Endothelial cell of umbilical vein (primary cell): Measurements from ENCODE around the gene INHA. TPM values are rescaled to one million over a fixed set of nuclear protein-coding genes. Genes with fewer than 3 reads are reported as not detected.

Source experiments
- BruUV-seq: library from RNA; stranded (reverse); fragments of 400-500 nt; replicated peaks from 2 replicates; lab custom pipeline; 2021; lab: Mats Ljungman, UMichigan
- CTCF ChIA-PET: fragments of 300-600, 350-600 bp; sonication (Branson Sonifier 250); formaldehyde crosslinking; loops from one replicate; lab custom pipeline; 2021; ENCODE audit warnings: antibody characterized with exemption, inconsistent platforms; lab: Charles Lee
- POLR2A ChIA-PET: fragments of 300-600, 350-600 bp; sonication (Branson Sonifier 250); formaldehyde crosslinking; loops from one replicate; lab custom pipeline; 2021; ENCODE audit warnings: antibody characterized with exemption, inconsistent platforms; lab: Charles Lee
- DNase-seq: peaks from one replicate; pipeline ENCODE4 v3.0.0-alpha.2; 2011; ENCODE audit warnings: low read depth, low spot score
- FAIRE-seq: peaks from 2 replicates; lab custom pipeline; 2011; peaks lifted over from hg19 to GRCh38; lab: Jason Lieb, UNC
- H2AFZ ChIP-seq: 2 replicates; pipeline ENCODE4 v1.6.0; 2012; ENCODE audit warnings: low read depth, low read length, control low read depth, inconsistent platforms
- H3K27ac ChIP-seq: 2 replicates; pipeline ENCODE4 v1.5.1; 2011; ENCODE audit warnings: low read depth, mild to moderate bottlenecking, control low read depth, low read length, moderate library complexity; ENCODE audit not compliant: insufficient read depth
- H3K27me3 ChIP-seq, 2 experiments: 2 replicates each; pipeline versions ENCODE4 v1.6.0 to v1.6.1; 2011; ENCODE audit warnings: low read length in 2 of 2, mixed read lengths in 1 of 2; ENCODE audit not compliant: control insufficient read depth in 2 of 2, insufficient read depth in 2 of 2
- H3K36me3 ChIP-seq, 2 experiments: 2 replicates in 1 of 2; 3 replicates in 1 of 2; pipeline ENCODE4 v1.5.1; 2011; ENCODE audit warnings: low read length in 2 of 2, mild to moderate bottlenecking in 1 of 2, moderate library complexity in 1 of 2; ENCODE audit not compliant: control insufficient read depth in 2 of 2, insufficient read depth in 2 of 2; ENCODE audit errors: extremely low read depth in 1 of 2
- H3K4me1 ChIP-seq: 3 replicates; pipeline ENCODE4 v1.5.1; 2011; ENCODE audit warnings: mild to moderate bottlenecking, low read length; ENCODE audit not compliant: control insufficient read depth, insufficient read depth; ENCODE audit errors: extremely low read depth
- H3K4me2 ChIP-seq: 2 replicates; pipeline ENCODE4 v1.6.1; 2011; ENCODE audit warnings: low read length, control low read depth, mixed read lengths; ENCODE audit not compliant: insufficient read depth
- H3K4me3 ChIP-seq, 3 experiments: fragments of 200-600 bp in 1 of 3; sonication (generic), shearing (Covaris generic) in 1 of 3; replicated peaks in 1 of 3; 2 replicates each; pipeline ENCODE4 v1.5.1; 2011 to 2016; ENCODE audit warnings: control low read depth in 3 of 3, low read length in 3 of 3, mild to moderate bottlenecking in 2 of 3, inconsistent platforms in 1 of 3, low read depth in 1 of 3, moderate library complexity in 1 of 3; ENCODE audit not compliant: insufficient read depth in 1 of 3
- H3K79me2 ChIP-seq: 2 replicates; pipeline ENCODE4 v1.6.0; 2012; ENCODE audit warnings: low read length, inconsistent platforms; ENCODE audit not compliant: control insufficient read depth, insufficient read depth
- H3K9ac ChIP-seq: replicated peaks from 2 replicates; pipeline ENCODE3; 2011; ENCODE audit warnings: low read length, control low read depth; ENCODE audit not compliant: insufficient read depth; ENCODE audit errors: extremely low read depth
- H3K9me1 ChIP-seq: replicated peaks from 3 replicates; pipeline ENCODE4 v1.6.0; 2011; ENCODE audit warnings: mild to moderate bottlenecking, low read length; ENCODE audit not compliant: control insufficient read depth, insufficient read depth; ENCODE audit errors: extremely low read depth
- H3K9me3 ChIP-seq: replicated peaks from 2 replicates; pipeline ENCODE4 v1.5.1; 2012; ENCODE audit warnings: low read length, inconsistent platforms; ENCODE audit not compliant: control insufficient read depth, insufficient read depth
- H4K20me1 ChIP-seq: replicated peaks from 2 replicates; pipeline ENCODE3; 2011; ENCODE audit warnings: mild to moderate bottlenecking, low read length; ENCODE audit not compliant: control insufficient read depth, insufficient read depth; ENCODE audit errors: extremely low read depth
- CTCF ChIP-seq, 2 donors: IDR thresholded peaks; 1 replicate in 1 of 2; 2 replicates in 1 of 2; pipeline ENCODE4 v1.5.1; 2011; ENCODE audit warnings: low read length in 2 of 2, mild to moderate bottlenecking in 2 of 2, moderate library complexity in 2 of 2, control low read depth in 1 of 2, inconsistent platforms in 1 of 2, low read depth in 1 of 2; ENCODE audit not compliant: insufficient read depth in 1 of 2; ENCODE audit errors: extremely low read depth in 1 of 2
- EZH2 ChIP-seq: IDR thresholded peaks from 2 replicates; pipeline ENCODE4 v1.6.1; 2012; ENCODE audit warnings: borderline replicate concordance, low read depth, mild to moderate bottlenecking, moderate library complexity, low read length, inconsistent platforms; ENCODE audit not compliant: severe bottlenecking
- FOS ChIP-seq: IDR thresholded peaks from 2 replicates; pipeline ENCODE4 v1.6.1; 2011; ENCODE audit warnings: mild to moderate bottlenecking, low read length, moderate library complexity, borderline replicate concordance; ENCODE audit not compliant: insufficient read depth
- GATA2 ChIP-seq: IDR thresholded peaks from 2 replicates; pipeline ENCODE4 v1.7.0; 2011; ENCODE audit warnings: low read depth, mild to moderate bottlenecking, moderate library complexity, mixed read lengths, low read length; ENCODE audit not compliant: insufficient read length, insufficient read depth
- JUN ChIP-seq: IDR thresholded peaks from 2 replicates; pipeline ENCODE4 v1.6.1; 2011; ENCODE audit warnings: borderline replicate concordance, low read depth; ENCODE audit not compliant: insufficient read length, insufficient read depth
- MAX ChIP-seq: IDR thresholded peaks from 2 replicates; pipeline ENCODE4 v1.6.1; 2011; ENCODE audit not compliant: insufficient read depth, insufficient read length
- MYC ChIP-seq: IDR thresholded peaks from one replicate; pipeline ENCODE4 v1.6.1; 2011; ENCODE audit warnings: mild to moderate bottlenecking, low read depth, low read length
- POLR2A ChIP-seq: IDR thresholded peaks from 2 replicates; pipeline ENCODE4 v1.6.1; 2012; ENCODE audit warnings: low read depth, mild to moderate bottlenecking, control low read depth, low read length
- POLR2AphosphoS5 ChIP-seq: IDR thresholded peaks from 2 replicates; pipeline ENCODE4 v1.6.1; 2012; ENCODE audit warnings: low read depth, mild to moderate bottlenecking, control low read depth, low read length, moderate library complexity; ENCODE audit not compliant: insufficient read depth
- dilution Hi-C: fragments of 300-500 bp; cut with MboI; formaldehyde crosslinking; loops from one replicate; pipeline ENCODE4 v1.15.0; 2019; ENCODE audit warnings: low sequenced_read_pairs; ENCODE audit not compliant: extremely low pct_ligation_motif_present
- intact Hi-C: fragments of 100-400 bp; cut with micrococcal nuclease; formaldehyde crosslinking; loops from one replicate; pipeline ENCODE4 v1.10.0; 2022
- polyA plus RNA-seq, 4 experiments: library from polyadenylated mRNA; depleted of rRNA in 3 of 4; stranded (reverse) in 3 of 4; unstranded in 1 of 4; fragments of >200 nt; gene quantifications; 2 replicates each; pipeline versions ENCODE4 v1.2.1 to v1.2.3, GENCODE V29; 2011 to 2012; ENCODE audit warnings: missing spikeins in 1 of 4
- total RNA-seq: library from RNA; stranded (reverse); gene quantifications from 2 replicates; pipeline ENCODE4 v1.2.3, GENCODE V29; 2021

INHA gene
- total and polyA plus RNA-seq, 2 donors (not counting 3 experiments of a cell fraction or from before 2014, with no cell fraction given): 0.06 TPM; not detected in 1

- DNase-seq (no peak), FAIRE-seq (no peak)
- Histone ChIP-seq H3K4me1 (no peaks in the 10 kb centered on the region), H2AFZ (no peak overlapping the region), H3K9ac (no peak overlapping the region), H3K27ac (no peak overlapping the region), H3K4me2 (no peak overlapping the region), H4K20me1 (no peaks in the 10 kb centered on the region), H3K36me3 (peaks cover 0 to 11% of the 10 kb centered on the region in 2 experiments), H3K27me3 (peaks cover 0 to 1% of the 10 kb centered on the region in 2 experiments), H3K4me3 (no peak overlapping the region), H3K79me2 (no peaks in the 10 kb centered on the region), H3K9me1 (no peaks in the 10 kb centered on the region), H3K9me3 (no peaks in the 10 kb centered on the region)
- POLR2A ChIA-PET: no interaction called here
- intact Hi-C loops: no loop called here
- BruUV-seq: no TSS peak
- CTCF ChIA-PET: no interaction called here
- TF ChIP-seq GATA2 (no peak), JUN (no peak)
- dilution Hi-C loops: no loop called here
Observed at GRCh38 chr2:219615894-219616293, 43.8 kb downstream of the INHA start.

- dilution Hi-C loops: no loop called here
- CTCF ChIA-PET: interaction anchor here (0.6 to 1.7 kb wide), 3 partner anchors 12 to 87 kb away, joined by 3 read pairs; no protein-coding TSS in a partner anchor
- no peaks in the 10 kb centered on the region for H3K9me1 ChIP-seq
- no peaks in the 10 kb centered on the region for H3K9me3 ChIP-seq
- POLR2A ChIA-PET: no interaction called here
- H3K4me2 ChIP-seq: no peak overlapping the region
- H3K27ac ChIP-seq: no peak overlapping the region
- H3K4me1 ChIP-seq: no peaks in the 10 kb centered on the region
- no peak overlapping the region for H2AFZ ChIP-seq
- no peak overlapping the region for H3K4me3 ChIP-seq
- H3K9ac ChIP-seq: no peak overlapping the region
- H3K36me3 ChIP-seq: peaks cover 0 to 11% of the 10 kb centered on the region in 2 experiments
- peaks cover 0 to 1% of the 10 kb centered on the region in 2 experiments for H3K27me3 ChIP-seq
- intact Hi-C loops: no loop called here
- no TSS peak for BruUV-seq
- DNase-seq (no peak), FAIRE-seq (no peak)
- no peak for TF ChIP-seq MYC
- TF ChIP-seq POLR2A: no peak
- no peak for TF ChIP-seq JUN
- TF ChIP-seq GATA2: no peak
- no peak for TF ChIP-seq POLR2AphosphoS5
- TF ChIP-seq FOS: no peak
- TF ChIP-seq CTCF (IDR thresholded peaks at IDR 0.05; ENCODE audit: extremely low read depth in 1 of 2, insufficient read depth in 1 of 2, low read depth in 1 of 2, low read length in 2 of 2): no peak
- TF ChIP-seq MAX: no peak
- no peak for TF ChIP-seq EZH2
- no peaks in the 10 kb centered on the region for H4K20me1 ChIP-seq
- no peaks in the 10 kb centered on the region for H3K79me2 ChIP-seq
Observed at GRCh38 chr2:219616550-219616949, 44.4 kb downstream of the INHA start.
